DMS 273 (cell line): ENCODE data around the gene VWA5B1.

Experiments used
- DNase-seq: peaks from one replicate; lab custom pipeline; 2025; ENCODE audit not compliant: unreplicated experiment; lab: John Stamatoyannopoulos, UW

Gene VWA5B1

DNA sequence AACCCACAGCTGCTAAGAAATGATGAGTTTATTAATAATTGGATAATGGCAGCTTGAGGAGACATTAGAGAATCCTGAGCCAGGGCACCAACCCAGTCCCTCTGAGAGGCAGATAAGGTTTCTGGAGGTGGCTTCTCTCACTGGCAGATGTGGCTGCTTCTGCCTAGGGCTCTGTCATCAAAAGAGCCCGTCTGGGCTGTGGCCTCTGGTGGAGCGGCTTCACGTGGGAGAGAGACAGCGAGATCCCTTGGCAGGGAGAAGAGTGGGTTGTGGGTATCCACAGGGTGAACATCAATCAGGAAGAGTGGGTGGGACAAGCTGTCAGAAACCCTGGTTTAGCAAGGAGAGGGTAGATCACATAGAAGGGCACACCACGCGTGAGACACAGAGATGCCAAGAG, 30.0 kb downstream of the VWA5B1 start:
- DNase-seq = no peak

DNA sequence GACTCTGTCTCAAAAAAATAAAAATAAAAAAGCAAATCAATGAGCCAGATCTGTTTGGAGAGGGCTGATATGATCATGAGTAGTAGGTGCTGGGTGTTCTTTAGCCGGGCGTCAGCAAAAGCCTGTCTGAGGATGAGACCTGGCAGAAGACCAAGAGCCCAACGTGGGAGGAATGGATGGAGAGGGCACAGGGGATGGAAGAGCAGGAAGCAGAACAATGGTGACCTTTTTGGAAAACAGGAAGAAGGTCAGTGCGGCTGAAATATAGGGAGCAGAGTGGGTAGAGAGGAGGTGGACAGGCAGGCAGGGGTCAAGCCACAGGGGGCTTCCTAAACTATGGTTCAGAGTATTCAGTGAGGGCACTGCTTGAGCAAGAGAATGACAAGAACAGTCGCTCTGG, 30.9 kb downstream of the VWA5B1 start:
- DNase-seq = no peak

GRCh38 chr1:20322081-20322824, 31.6 kb downstream of the VWA5B1 start:
- DNase-seq = no peak

GRCh38 chr1:20322825-20323612, 32.3 kb downstream of the VWA5B1 start:
- DNase-seq = no peak

- no peak for DNase-seq
Measured at GRCh38 chr1:20323613-20323920, 32.9 kb downstream of the VWA5B1 start.

GRCh38 chr1:20324704-20325406, 34.2 kb downstream of the VWA5B1 start:
- no peak for DNase-seq

- DNase-seq = no peak
Measured at GRCh38 chr1:20325407-20325843, 34.8 kb downstream of the VWA5B1 start.

- DNase-seq = peak; percentile 39
Measured at GRCh38 chr1:20325844-20326420, 35.3 kb downstream of the VWA5B1 start.

GRCh38 chr1:20327467-20327866, 36.8 kb downstream of the VWA5B1 start:
- no peak for DNase-seq

DNA sequence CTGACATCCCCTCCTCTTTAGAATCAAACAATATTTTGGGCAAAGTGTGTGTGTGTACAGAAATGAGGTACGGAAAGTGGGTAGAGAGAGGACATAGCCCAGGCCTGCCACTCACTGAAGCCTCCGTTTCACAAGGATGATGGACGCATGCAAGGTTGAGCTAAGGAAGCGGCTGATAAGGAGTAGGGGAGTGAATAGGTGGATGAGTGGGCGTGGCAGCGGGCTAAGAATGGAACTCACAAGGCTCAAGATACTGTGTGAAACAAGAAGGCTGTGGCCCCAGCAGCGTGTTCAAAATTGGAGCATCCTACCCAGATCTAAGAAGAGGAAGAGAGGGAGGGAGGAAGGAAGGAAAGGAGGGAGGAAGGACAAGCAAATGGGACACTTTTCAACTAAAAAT, 37.5 kb downstream of the VWA5B1 start:
- no peak for DNase-seq

DNA sequence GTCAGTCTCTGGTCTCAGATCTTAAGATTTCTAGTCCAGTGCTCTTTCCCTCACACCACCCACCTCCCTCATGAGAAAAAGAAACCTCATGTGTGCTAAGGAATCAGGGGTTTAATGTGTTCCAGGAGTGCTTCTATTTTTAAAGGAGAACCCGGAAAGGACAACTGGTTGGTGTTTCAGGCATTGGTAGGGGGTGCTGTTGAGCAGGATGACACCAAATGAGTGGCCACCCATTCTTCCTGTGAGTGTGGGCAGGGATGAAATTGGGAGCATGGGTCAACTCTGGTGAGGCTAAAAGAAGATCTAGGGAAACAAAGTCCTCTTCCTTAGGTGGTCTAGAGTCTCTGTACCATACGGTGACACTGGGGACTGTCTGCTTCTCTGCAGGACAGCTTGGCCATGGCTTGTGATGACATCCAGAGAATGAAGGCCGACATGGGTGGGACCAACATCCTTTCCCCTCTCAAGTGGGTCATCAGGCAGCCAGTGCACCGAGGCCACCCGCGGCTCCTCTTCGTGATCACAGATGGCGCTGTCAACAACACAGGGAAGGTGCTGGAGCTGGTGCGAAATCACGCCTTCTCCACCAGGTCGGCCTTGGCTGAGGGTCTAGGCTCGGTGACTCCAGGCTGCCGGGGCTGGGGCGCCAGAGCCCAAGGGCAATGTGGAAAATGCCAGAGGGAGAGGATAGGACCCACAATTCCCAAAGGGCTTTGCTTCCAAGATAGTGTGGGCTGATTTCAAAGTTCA, 39.3 kb downstream of the VWA5B1 start:
- DNase-seq = peak; percentile 25

- DNase-seq = no peak
Measured at GRCh38 chr1:20334103-20334502, 43.4 kb downstream of the VWA5B1 start.

DNA sequence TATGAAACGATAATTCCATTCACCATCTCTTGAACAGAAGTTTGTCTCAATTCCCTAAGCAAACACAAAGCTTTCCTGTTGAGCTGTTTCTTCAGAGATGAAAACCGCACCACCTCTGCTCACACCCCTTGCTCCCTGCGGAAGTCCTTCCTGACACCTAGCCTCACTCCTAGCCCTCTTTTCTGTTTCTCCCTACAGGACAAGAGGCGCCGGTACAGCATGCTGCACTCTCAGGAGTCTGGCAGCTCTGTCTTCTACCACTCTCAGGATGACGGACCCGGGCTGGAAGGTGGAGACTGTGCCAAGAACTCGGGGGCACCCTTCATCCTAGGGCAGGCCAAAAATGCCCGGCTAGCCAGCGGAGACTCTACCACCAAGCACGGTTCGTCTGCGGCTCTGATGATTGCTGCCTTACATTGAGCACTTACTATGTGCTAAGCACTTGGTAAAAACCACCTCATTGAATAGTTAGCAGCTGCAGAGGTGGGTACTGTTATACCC, 45.5 kb downstream of the VWA5B1 start:
- DNase-seq = no peak

DNA sequence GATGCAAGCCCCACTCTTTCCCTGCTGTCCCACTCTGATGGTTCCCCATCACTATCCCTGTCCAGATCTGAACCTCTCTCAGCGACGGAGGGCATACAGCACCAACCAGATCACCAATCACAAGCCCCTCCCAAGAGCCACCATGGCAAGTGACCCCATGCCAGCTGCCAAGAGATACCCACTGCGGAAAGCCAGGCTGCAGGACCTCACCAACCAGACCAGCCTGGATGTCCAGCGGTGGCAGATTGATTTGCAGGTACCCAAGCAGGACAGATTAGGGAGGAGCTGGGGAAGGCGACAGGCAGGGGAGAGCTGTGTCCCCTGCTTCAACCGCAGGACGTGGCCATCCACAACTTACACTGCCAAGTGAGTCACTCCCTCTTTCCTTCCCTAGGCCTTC, 46.9 kb downstream of the VWA5B1 start:
- DNase-seq = no peak

- peak; percentile 79 for DNase-seq
Measured at GRCh38 chr1:20339811-20340457, 49.3 kb downstream of the VWA5B1 start.

- DNase-seq = no peak
Measured at GRCh38 chr1:20342294-20343148, 51.8 kb downstream of the VWA5B1 start.

DNA sequence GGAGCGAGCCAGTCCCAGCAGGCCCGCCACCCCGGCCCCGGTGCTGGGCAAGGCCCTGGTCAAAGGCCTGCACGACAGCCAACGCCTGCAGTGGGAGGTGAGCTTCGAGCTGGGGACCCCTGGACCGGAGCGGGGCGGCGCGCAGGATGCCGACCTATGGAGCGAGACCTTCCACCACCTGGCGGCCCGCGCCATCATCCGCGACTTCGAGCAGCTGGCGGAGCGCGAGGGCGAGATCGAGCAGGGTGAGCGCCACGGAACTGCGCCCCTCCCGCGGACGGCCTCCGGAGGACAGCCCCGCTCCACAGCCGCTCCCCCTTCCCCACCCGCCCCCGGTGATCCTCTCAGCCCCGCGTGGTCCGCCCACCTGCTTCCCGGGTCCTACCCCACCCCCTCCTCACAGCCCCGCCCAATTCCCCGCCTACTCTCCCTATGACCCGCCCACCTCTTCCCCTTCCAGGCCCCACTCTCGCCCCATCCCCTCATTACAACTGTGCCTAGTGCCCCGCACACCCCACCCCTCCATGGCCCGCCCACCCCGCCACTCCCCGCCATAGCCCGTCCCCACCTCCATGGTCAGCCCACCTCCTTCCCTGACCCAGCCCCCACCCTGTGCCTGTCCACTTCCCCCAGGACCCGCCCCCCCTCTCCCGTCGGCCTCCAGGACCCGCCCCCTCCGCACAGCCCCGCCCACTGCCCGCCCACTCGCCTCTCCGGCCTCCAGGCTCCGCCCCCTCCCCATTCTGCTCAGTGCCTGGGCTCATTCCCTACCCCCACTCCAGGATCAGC, 52.7 kb downstream of the VWA5B1 start:
- no peak for DNase-seq

- DNase-seq = no peak
Measured at GRCh38 chr1:20343938-20344302, 53.2 kb downstream of the VWA5B1 start.

DNA sequence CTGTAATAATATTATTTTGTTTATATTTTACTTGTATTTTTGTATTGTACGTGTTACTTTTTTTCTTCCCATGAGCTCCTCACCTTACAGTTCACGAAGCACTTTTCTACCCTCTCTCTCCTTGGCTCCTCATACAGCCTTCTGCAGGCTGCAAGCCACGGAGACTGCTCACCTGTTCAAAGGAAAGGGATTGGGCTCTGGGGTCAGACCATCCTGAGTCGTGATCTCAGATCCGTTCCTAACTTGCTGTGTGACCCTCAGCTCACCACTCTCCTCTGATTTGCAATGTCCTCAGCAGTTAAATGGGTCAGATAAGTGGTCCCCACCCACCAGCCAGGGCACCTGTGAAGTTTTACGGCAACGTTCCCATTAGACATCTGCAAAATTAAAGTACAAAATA, 54.1 kb downstream of the VWA5B1 start:
- DNase-seq = no peak
